ENCODE data around the gene PRKCA.

- TF ChIP-seq TAF1 (IDR thresholded peaks at IDR 0.05; ENCODE audit: borderline replicate concordance, low read depth, low read length) (no peak), POLR2AphosphoS5 (IDR thresholded peaks at IDR 0.05; ENCODE audit: low read depth, low read length) (no peak)
These were observed 308.1 kb downstream of the PRKCA start for GRCh38 chr17:66610361-66611133.
